Kidney (tissue), 14 donors: ENCODE results near the gene CD58. TPM values are rescaled to one million over a fixed set of nuclear protein-coding genes. Genes with fewer than 3 reads are reported as not detected.

ENCODE experiments used
- DNase-seq, 5 donors: peaks; one replicate each; pipeline ENCODE4 v3.0.0-alpha.2; 2013 to 2020
- FAIRE-seq: peaks from 2 replicates; lab custom pipeline; 2012; peaks lifted over from hg19 to GRCh38; lab: Jason Lieb, UNC
- H3K27ac ChIP-seq, 2 donors: one replicate each; pipeline ENCODE4 v1.7.0; 2013; ENCODE audit warnings: low read depth in 2 of 2, low read length in 2 of 2, inconsistent platforms in 1 of 2
- H3K27me3 ChIP-seq: one replicate; pipeline ENCODE4 v1.7.1; 2013; ENCODE audit warnings: low read length, inconsistent platforms; ENCODE audit not compliant: control insufficient read depth, insufficient read depth
- H3K36me3 ChIP-seq, 3 donors: one replicate each; pipeline versions ENCODE4 v1.7.0 to v1.7.1; 2013; ENCODE audit warnings: low read length in 3 of 3, control low read depth in 1 of 3, inconsistent platforms in 1 of 3; ENCODE audit not compliant: insufficient read depth in 3 of 3, control insufficient read depth in 2 of 3
- H3K4me1 ChIP-seq, 3 donors: one replicate each; pipeline versions ENCODE4 v1.7.0 to v1.7.1; 2013; ENCODE audit warnings: low read length in 3 of 3, inconsistent platforms in 1 of 3, low read depth in 1 of 3; ENCODE audit not compliant: control insufficient read depth in 2 of 3, insufficient read depth in 2 of 3
- H3K4me3 ChIP-seq, 3 donors: one replicate each; pipeline versions ENCODE4 v1.7.0 to v1.8.1; 2013; ENCODE audit warnings: low read length in 3 of 3, control low read depth in 1 of 3, inconsistent platforms in 1 of 3
- H3K9ac ChIP-seq, 3 donors: one replicate each; pipeline versions ENCODE4 v1.7.0 to v1.7.1; 2013; ENCODE audit warnings: low read length in 3 of 3, control low read depth in 1 of 3, inconsistent platforms in 1 of 3
- H3K9me3 ChIP-seq, 3 donors: one replicate each; pipeline versions ENCODE4 v1.7.0 to v1.7.1; 2013; ENCODE audit warnings: low read length in 3 of 3, control low read depth in 1 of 3, inconsistent platforms in 1 of 3; ENCODE audit not compliant: control insufficient read depth in 2 of 3, insufficient read depth in 1 of 3
- CTCF ChIP-seq: IDR thresholded peaks from 3 replicates; pipeline ENCODE4 v1.5.1; 2012; ENCODE audit warnings: mild to moderate bottlenecking, moderate library complexity, borderline replicate concordance; ENCODE audit not compliant: insufficient read depth; ENCODE audit errors: extremely low read depth
- intact Hi-C: fragments of 100-400 bp; cut with DNase I; formaldehyde crosslinking; loops from one replicate; pipeline ENCODE4 v1.11.1; 2022
- polyA plus RNA-seq: library from polyadenylated mRNA; stranded (reverse); fragments of 350-450 nt; fragmentation: Illumina TruSeq; extraction: RNeasy Lipid Tissue Mini Kit (QIAGEN cat#74804); gene quantifications from one replicate; pipeline ENCODE4 v1.2.3, GENCODE V29; 2014; ENCODE audit warnings: low read depth, low replicate concordance; ENCODE audit not compliant: insufficient read depth
- total RNA-seq: library from RNA; stranded (reverse); fragmentation: NEBNext Ultra II Directional; extraction: Animal tissue kit (Norgen Biotek cat#: 25700); gene quantifications from one replicate; pipeline ENCODE4 v1.2.1, GENCODE V29; 2021
- donor health status: control.
- donor health status: control.
- donor health status: control.
- donor health status: control.
- donor health status: control.
- donor health status: DM: yes; HTN: yes; CAD: no.
- donor health status: Normal renal cell carcinoma (clear cell type).

The CD58 gene
- total and polyA plus RNA-seq, 2 donors from 2014 or later: 27.4 to 36.6 TPM

GRCh38 chr1:116497656-116498055 lies 73.2 kb downstream of the CD58 start:
- no peak for TF ChIP-seq CTCF
- intact Hi-C loops: loop anchor here (10.0 kb wide), 1 partner anchor 353 kb away; no protein-coding TSS in a partner anchor
- Histone ChIP-seq H3K9me3 (no peaks in the 10 kb centered on the region), H3K9ac (peak overlapping the region in 1 of 3 donors; percentile 20), H3K27me3 (no peaks in the 10 kb centered on the region), H3K4me1 (peaks cover 0 to 51% (median 28%) of the 10 kb centered on the region in 3 donors), H3K27ac (peak overlapping the region; percentile 32 to 60), H3K36me3 (no peaks in the 10 kb centered on the region), H3K4me3 (no peak overlapping the region)
- no peak for DNase-seq
- no peak for FAIRE-seq

DNA sequence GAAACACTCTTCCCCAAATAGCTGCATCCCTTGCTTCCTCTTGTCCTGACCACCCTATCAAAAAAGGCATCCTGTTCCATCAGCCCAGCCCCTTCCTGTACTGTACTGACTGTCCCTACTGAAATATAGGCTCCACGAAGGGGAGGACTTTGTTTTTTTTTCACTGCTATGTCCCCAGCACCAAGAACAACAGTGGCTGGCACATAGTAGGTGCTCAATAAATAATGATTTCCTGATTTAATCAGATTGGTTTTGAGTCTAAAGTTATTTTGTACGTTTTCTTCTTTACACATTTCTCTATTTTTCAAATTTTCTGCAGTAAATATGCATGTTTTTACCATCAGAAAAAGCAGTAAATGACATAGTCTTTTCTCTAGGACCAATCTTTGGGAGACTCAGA lies 73.9 kb downstream of the CD58 start:
- intact Hi-C loops: loop anchor here (10.0 kb wide), 1 partner anchor 352 kb away; no protein-coding TSS in a partner anchor
- peak overlapping the region in 1 of 2 donors; percentile 84 for H3K27ac ChIP-seq

GRCh38 chr1:116496380-116496779 lies 74.4 kb downstream of the CD58 start:
- DNase-seq (peak in 1 of 5 donors; percentile 48), FAIRE-seq (no peak)
- intact Hi-C loops: loop anchor here (10.0 kb wide), 1 partner anchor 352 kb away; no protein-coding TSS in a partner anchor
- Histone ChIP-seq H3K9ac (no peak overlapping the region), H3K4me1 (peaks cover 0 to 62% (median 32%) of the 10 kb centered on the region in 3 donors), H3K9me3 (no peaks in the 10 kb centered on the region), H3K27ac (peak overlapping the region; percentile 84 to 88), H3K4me3 (no peak overlapping the region), H3K36me3 (no peaks in the 10 kb centered on the region), H3K27me3 (no peaks in the 10 kb centered on the region)
- TF ChIP-seq CTCF: no peak

More for the DNA sequence above, 73.9 kb downstream of the CD58 start:
- FAIRE-seq (no peak), DNase-seq (no peak)
- TF ChIP-seq CTCF: no peak
- H3K9ac ChIP-seq: no peak overlapping the region
- H3K9me3 ChIP-seq: no peaks in the 10 kb centered on the region
- no peaks in the 10 kb centered on the region for H3K36me3 ChIP-seq
- no peaks in the 10 kb centered on the region for H3K27me3 ChIP-seq
- H3K4me1 ChIP-seq: peaks cover 0 to 57% (median 28%) of the 10 kb centered on the region in 3 donors
- H3K4me3 ChIP-seq: no peak overlapping the region
